ENCODE results near the gene SERTAD3.
"Not testable (repeated sequence)": the region's sequence is repeated elsewhere in the genome, so short reads cannot be mapped to it uniquely, and the experiment has no call there.

Gene SERTAD3

DNA sequence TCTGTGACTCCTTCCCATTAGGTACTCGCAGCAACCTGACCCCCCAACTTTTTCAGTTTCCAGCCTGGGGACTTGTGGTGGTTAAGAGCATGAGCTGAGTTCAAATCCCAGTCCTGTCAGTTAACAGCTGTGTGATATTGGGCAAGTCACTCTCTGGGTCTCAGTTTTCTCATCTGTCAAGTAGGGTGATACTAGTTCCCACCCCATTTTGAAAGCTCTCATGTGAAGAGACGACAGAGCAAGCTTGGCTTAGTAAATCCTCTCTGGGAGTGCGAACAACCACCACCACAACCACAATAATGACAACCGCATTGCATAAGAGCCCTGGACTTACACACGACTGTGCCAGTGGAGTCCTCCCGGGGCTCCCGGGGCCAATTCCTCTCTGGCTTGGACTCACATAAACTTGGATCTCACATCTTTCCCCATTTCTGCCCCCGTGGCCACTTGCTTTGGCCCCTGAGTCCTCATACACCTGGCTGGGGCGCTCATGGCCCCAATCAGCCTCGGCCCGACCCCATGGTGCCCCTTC, 21.0 kb upstream of the SERTAD3 start:
- no peaks in the 10 kb centered on the region for H3K9me3 Mint-ChIP-seq
- peaks cover 3% of the 10 kb centered on the region for H3K36me3 Mint-ChIP-seq (ENCODE audit: low read depth)
- H3K4me1 Mint-ChIP-seq (ENCODE audit: low read depth) = peaks cover 34% of the 10 kb centered on the region
- peak; percentile 37 for DNase-seq
- H3K4me3 Mint-ChIP-seq = peak overlapping the region; percentile 78
- H3K27ac Mint-ChIP-seq = peak overlapping the region; percentile 94
- H3K27me3 Mint-ChIP-seq = peaks cover 12% of the 10 kb centered on the region

- peaks cover 12% of the 10 kb centered on the region for H3K27me3 Mint-ChIP-seq
- peak overlapping the region; percentile 94 for H3K27ac Mint-ChIP-seq
- DNase-seq = peak; percentile 80
- no peaks in the 10 kb centered on the region for H3K9me3 Mint-ChIP-seq
- peaks cover 3% of the 10 kb centered on the region for H3K36me3 Mint-ChIP-seq (ENCODE audit: low read depth)
- H3K4me1 Mint-ChIP-seq (ENCODE audit: low read depth) = peaks cover 34% of the 10 kb centered on the region
- H3K4me3 Mint-ChIP-seq = peak overlapping the region; percentile 78
These were observed 20.2 kb upstream of the SERTAD3 start for GRCh38 chr19:40464059-40465024.

DNA sequence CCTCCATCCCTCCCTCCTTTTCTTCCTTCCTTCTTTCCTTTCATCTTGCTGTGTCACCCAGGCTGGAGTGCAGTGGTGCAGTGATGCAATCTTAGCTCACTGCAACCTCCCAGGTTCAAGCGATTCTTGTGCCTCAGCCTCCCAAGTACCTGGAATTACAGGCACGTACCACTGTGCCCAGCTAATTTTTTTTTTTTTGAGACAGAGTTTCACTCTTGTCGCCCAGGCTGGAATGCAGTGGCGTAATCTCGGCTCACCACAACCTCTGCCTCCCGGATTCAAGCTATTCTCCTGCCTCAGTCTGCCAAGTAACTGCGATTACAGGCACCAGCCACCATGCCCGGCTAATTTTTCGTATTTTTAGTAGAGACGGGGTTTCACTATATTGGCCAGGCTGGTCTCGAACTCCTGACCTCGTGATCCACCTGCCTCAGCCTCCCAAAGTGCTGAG, 19.5 kb upstream of the SERTAD3 start:
- not testable (repeated sequence) for H3K27ac Mint-ChIP-seq; DNase-seq; H3K9me3 Mint-ChIP-seq; H3K4me3 Mint-ChIP-seq; H3K36me3 Mint-ChIP-seq (ENCODE audit: low read depth)
- peaks cover 34% of the 10 kb centered on the region for H3K4me1 Mint-ChIP-seq (ENCODE audit: low read depth)
- peaks cover 12% of the 10 kb centered on the region for H3K27me3 Mint-ChIP-seq

- H3K36me3 Mint-ChIP-seq (ENCODE audit: low read depth) = peaks cover 3% of the 10 kb centered on the region
- peaks cover 30% of the 10 kb centered on the region for H3K4me1 Mint-ChIP-seq (ENCODE audit: low read depth)
- DNase-seq = no peak
These were observed 17.6 kb upstream of the SERTAD3 start for GRCh38 chr19:40461669-40462221.

DNA sequence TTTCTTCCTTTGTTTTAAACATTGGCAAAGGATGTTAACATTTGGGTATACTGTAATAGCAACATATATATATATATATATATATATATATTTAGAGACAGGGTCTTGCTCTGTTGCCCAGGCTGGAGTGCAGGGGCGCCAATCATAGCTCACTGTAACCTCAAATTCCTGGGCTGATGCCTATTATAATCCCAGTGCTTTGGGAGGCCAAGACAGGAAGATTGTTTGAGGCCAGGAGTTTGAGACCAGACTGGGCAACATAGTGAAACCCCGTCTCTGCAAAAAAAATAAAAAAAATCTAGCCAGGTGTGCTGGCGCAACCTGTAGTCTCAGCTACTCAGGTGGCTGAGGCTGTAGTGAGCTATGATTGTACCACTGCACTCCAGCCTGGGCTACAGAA, 16.1 kb upstream of the SERTAD3 start:
- H3K27me3 Mint-ChIP-seq = no peaks in the 10 kb centered on the region
- H3K4me1 Mint-ChIP-seq (ENCODE audit: low read depth) = peaks cover 16% of the 10 kb centered on the region
- no peak overlapping the region for H3K27ac Mint-ChIP-seq
- no peak overlapping the region for H3K4me3 Mint-ChIP-seq
- H3K36me3 Mint-ChIP-seq (ENCODE audit: low read depth) = no peaks in the 10 kb centered on the region
- no peak for DNase-seq
- no peaks in the 10 kb centered on the region for H3K9me3 Mint-ChIP-seq

More at GRCh38 chr19:40461669-40462221, 17.6 kb upstream of the SERTAD3 start:
- no peak overlapping the region for H3K4me3 Mint-ChIP-seq
- peaks cover 6% of the 10 kb centered on the region for H3K27me3 Mint-ChIP-seq
- no peak overlapping the region for H3K27ac Mint-ChIP-seq
- H3K9me3 Mint-ChIP-seq = no peaks in the 10 kb centered on the region

DNA sequence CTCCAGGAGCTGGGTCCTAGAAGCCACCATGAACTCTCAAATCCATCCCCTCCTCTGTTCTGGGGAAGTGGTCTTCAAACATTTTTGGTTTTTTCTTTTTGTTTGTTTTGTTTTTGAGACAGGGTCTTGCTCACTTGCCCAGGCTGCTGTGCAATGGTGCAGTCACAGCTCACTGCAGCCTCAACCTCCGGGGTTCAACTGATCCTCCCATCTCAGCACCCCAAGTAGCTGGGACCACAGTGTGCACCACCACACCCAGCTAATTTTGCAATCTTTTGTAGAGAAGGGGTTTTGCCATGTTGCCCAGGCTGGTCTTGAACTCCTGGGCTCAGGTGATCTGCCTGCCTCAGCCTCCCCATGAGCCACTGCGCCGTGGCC, 14.5 kb upstream of the SERTAD3 start:
- no peak for DNase-seq
- Mint-ChIP-seq H3K4me1 (ENCODE audit: low read depth) (peaks cover 5% of the 10 kb centered on the region), H3K27ac (no peak overlapping the region), H3K36me3 (ENCODE audit: low read depth) (no peaks in the 10 kb centered on the region), H3K9me3 (no peaks in the 10 kb centered on the region), H3K4me3 (no peak overlapping the region), H3K27me3 (no peaks in the 10 kb centered on the region)

DNA sequence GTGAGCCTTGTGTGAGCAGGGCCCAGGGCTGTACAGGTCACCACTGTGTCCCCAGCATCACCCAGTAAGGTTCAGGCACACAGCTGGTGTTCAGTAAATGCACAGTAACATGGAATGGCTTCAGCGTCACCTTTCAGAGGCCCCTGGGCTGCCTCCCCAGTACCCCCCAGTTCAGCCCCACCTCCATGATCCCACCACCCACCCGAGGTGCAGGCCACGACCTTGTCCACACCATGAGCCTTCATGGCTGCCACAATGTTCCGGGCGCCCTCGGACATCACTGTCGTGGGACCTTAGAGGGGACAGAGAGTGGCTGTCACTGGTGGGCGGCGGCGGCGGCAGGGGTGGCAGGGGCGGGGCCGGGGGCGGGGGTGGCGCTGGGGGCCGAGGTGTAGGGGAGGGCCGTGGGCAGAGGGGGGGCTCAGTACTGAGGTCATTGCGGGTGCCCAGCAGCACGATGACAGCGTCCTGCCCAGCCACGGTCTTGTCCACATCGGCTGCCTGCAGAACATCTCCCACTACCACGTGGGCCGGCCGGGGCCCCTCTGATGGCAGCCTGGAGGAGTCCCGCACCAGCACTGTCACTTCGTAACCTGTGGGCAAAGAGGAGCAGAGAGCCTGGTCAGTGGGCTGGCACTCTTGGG, 13.9 kb upstream of the SERTAD3 start:
- no peak for DNase-seq
- Mint-ChIP-seq H3K27ac (no peak overlapping the region), H3K9me3 (no peaks in the 10 kb centered on the region), H3K4me3 (no peak overlapping the region), H3K36me3 (ENCODE audit: low read depth) (no peaks in the 10 kb centered on the region), H3K4me1 (ENCODE audit: low read depth) (peaks cover 3% of the 10 kb centered on the region), H3K27me3 (no peaks in the 10 kb centered on the region)

- Mint-ChIP-seq H3K36me3 (ENCODE audit: low read depth) (no peaks in the 10 kb centered on the region), H3K4me1 (ENCODE audit: low read depth) (no peaks in the 10 kb centered on the region), H3K9me3 (no peaks in the 10 kb centered on the region), H3K27me3 (no peaks in the 10 kb centered on the region), H3K27ac (no peak overlapping the region), H3K4me3 (no peak overlapping the region)
- DNase-seq = no peak
These were observed 12.9 kb upstream of the SERTAD3 start for GRCh38 chr19:40457048-40457447.

- H3K9me3 Mint-ChIP-seq; H3K36me3 Mint-ChIP-seq (ENCODE audit: low read depth); H3K27ac Mint-ChIP-seq; DNase-seq; H3K27me3 Mint-ChIP-seq; H3K4me3 Mint-ChIP-seq; H3K4me1 Mint-ChIP-seq (ENCODE audit: low read depth): not testable (repeated sequence)
These were observed 9.8 kb upstream of the SERTAD3 start for GRCh38 chr19:40453943-40454342.

- Mint-ChIP-seq H3K27me3 (no peaks in the 10 kb centered on the region), H3K36me3 (ENCODE audit: low read depth) (peaks cover 3% of the 10 kb centered on the region), H3K27ac (no peak overlapping the region), H3K9me3 (no peaks in the 10 kb centered on the region), H3K4me3 (no peak overlapping the region), H3K4me1 (ENCODE audit: low read depth) (no peaks in the 10 kb centered on the region)
- no peak for DNase-seq
These were observed 9.1 kb upstream of the SERTAD3 start for GRCh38 chr19:40453151-40453735.

DNA sequence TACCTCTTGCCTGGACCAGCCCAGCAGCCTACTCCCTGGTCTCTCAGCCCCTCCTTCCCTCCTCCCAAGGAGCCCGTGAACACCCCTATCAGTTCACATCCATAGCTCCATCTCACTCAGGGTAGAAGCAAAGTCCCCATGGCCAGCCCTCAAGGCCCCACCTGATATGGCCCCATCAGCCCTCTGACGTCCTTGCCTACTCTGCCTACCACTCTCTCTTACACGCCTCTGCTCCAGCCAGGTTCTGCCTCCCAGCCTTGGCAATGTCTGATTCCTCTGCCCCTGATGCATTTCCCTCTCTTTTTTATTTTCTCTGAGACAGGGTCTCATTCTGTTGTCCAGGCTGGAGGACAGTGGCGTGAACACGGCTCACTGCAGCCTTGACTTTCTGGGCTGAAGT, 7.9 kb upstream of the SERTAD3 start:
- Mint-ChIP-seq H3K27ac (no peak overlapping the region), H3K36me3 (ENCODE audit: low read depth) (peaks cover 3% of the 10 kb centered on the region), H3K27me3 (no peaks in the 10 kb centered on the region), H3K4me3 (no peak overlapping the region), H3K4me1 (ENCODE audit: low read depth) (no peaks in the 10 kb centered on the region), H3K9me3 (no peaks in the 10 kb centered on the region)
- DNase-seq = no peak

DNA sequence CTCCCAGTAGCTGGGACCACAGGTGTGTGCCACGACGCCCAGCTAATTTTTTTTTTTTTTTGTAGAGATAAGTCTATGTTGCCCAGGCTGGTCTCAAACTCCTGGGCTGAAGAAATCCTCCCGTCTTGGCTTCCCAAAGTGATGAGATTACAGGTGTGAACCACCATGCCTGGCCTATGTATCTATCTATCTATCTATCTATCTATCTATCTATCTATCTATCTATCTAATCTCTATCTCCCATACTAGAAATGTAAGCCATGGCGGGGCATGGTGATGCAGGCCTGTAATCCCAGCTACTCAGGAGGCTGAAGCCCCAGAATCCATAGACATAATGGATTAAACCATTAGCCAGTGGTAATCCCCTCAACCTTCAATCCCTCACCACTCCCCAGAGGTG, 6.5 kb upstream of the SERTAD3 start:
- Mint-ChIP-seq H3K27ac (no peak overlapping the region), H3K4me1 (ENCODE audit: low read depth) (no peaks in the 10 kb centered on the region), H3K4me3 (no peak overlapping the region)

DNA sequence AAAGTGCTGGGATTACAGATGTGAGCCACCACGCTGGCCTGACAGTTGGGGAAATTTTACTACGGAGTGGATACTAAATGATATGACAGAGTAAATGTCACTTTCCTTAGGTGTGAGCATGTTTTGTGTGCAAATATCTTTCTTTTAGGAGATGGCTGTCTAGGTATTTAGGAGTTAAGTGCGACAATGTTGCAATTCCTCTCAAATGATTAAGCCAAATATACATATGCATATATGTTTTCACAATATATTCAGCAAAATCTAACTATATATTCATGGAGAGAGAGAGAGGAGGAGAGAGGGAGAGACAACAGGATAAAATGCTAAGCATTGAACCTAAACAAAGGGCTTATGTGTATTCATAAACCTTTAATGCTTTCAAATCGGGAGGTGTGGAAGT, 5.4 kb upstream of the SERTAD3 start:
- H3K27me3 Mint-ChIP-seq = no peaks in the 10 kb centered on the region
- no peak overlapping the region for H3K27ac Mint-ChIP-seq
- no peak overlapping the region for H3K4me3 Mint-ChIP-seq
- no peaks in the 10 kb centered on the region for H3K9me3 Mint-ChIP-seq
- H3K36me3 Mint-ChIP-seq (ENCODE audit: low read depth) = peaks cover 3% of the 10 kb centered on the region
- peaks cover 4% of the 10 kb centered on the region for H3K4me1 Mint-ChIP-seq (ENCODE audit: low read depth)
- no peak for DNase-seq

More for the DNA sequence above, 6.5 kb upstream of the SERTAD3 start:
- peaks cover 3% of the 10 kb centered on the region for H3K36me3 Mint-ChIP-seq (ENCODE audit: low read depth)
- no peaks in the 10 kb centered on the region for H3K27me3 Mint-ChIP-seq
- H3K9me3 Mint-ChIP-seq = no peaks in the 10 kb centered on the region
- no peak for DNase-seq

DNA sequence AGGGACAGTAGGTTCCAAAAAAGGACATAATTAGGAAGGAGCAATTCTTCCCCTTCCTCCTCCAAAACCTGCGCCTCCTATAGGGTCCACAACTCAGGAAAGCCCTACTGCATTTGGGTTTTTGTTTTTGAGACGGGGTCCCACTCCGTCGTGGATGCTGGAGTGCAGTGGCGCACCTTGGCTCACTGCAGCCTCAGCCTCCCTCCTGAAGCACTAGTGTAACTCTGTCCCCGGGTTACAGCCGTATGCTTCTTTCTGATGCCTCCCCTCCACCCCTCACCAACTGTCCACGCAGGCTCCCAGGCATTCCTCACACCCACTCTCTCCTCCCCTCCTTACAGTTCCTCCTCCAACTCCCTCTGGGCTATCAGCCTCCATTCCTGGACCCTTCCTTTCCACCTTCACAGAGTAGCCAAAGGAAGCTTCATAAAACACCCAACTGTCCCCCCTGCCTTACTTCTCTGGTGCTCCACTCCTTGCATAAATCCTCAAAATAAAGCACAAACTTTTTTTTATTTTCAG, 2.2 kb upstream of the SERTAD3 start:
- Mint-ChIP-seq H3K9me3 (no peaks in the 10 kb centered on the region), H3K4me3 (no peak overlapping the region), H3K4me1 (ENCODE audit: low read depth) (peaks cover 17% of the 10 kb centered on the region), H3K27me3 (no peaks in the 10 kb centered on the region), H3K27ac (no peak overlapping the region), H3K36me3 (ENCODE audit: low read depth) (peaks cover 20% of the 10 kb centered on the region)
- DNase-seq = no peak
